Stimulated activated CD8-positive, alpha-beta memory T cell treated with anti-CD3 and anti-CD28 coated beads, Interleukin-2, amount 100 ng/mL, for 48 hours (primary cell): ENCODE results near the gene C16orf74.

Source experiments
- DNase-seq, 2 donors: peaks; one replicate each; pipeline ENCODE4 v3.0.0-alpha.2; 2020; ENCODE audit warnings: low read depth in 2 of 2

Gene C16orf74

GRCh38 chr16:85749771-85750145 lies 1.1 kb downstream of the C16orf74 start:
- no peak for DNase-seq

GRCh38 chr16:85746460-85747215 lies 4.3 kb downstream of the C16orf74 start:
- DNase-seq = no peak

- DNase-seq = no peak
These were observed 11.8 kb downstream of the C16orf74 start for GRCh38 chr16:85738923-85739715.

GRCh38 chr16:85736921-85737320 lies 14.0 kb downstream of the C16orf74 start:
- no peak for DNase-seq

- DNase-seq = no peak
These were observed 14.9 kb downstream of the C16orf74 start for GRCh38 chr16:85735946-85736345.

- no peak for DNase-seq
These were observed 15.7 kb downstream of the C16orf74 start for GRCh38 chr16:85735225-85735635.

- DNase-seq = no peak
These were observed 16.4 kb downstream of the C16orf74 start for GRCh38 chr16:85734311-85735017.

- DNase-seq = no peak
These were observed 17.1 kb downstream of the C16orf74 start for GRCh38 chr16:85733839-85734170.

- DNase-seq = no peak
These were observed 17.6 kb downstream of the C16orf74 start for GRCh38 chr16:85733155-85733838.

- no peak for DNase-seq
These were observed 19.7 kb downstream of the C16orf74 start for GRCh38 chr16:85731179-85731578.

GRCh38 chr16:85730186-85730465 lies 20.8 kb downstream of the C16orf74 start:
- no peak for DNase-seq

GRCh38 chr16:85729452-85730185 lies 21.3 kb downstream of the C16orf74 start:
- no peak for DNase-seq

GRCh38 chr16:85728879-85729278 lies 22.0 kb downstream of the C16orf74 start:
- no peak for DNase-seq

- DNase-seq = no peak
These were observed 26.0 kb downstream of the C16orf74 start for GRCh38 chr16:85724936-85725335.

GRCh38 chr16:85724126-85724879 lies 26.6 kb downstream of the C16orf74 start:
- no peak for DNase-seq

GRCh38 chr16:85722128-85722893 lies 28.6 kb downstream of the C16orf74 start:
- DNase-seq = no peak

- DNase-seq = no peak
These were observed 30.6 kb downstream of the C16orf74 start for GRCh38 chr16:85720302-85720637.

GRCh38 chr16:85719605-85720301 lies 31.1 kb downstream of the C16orf74 start:
- DNase-seq = no peak

- no peak for DNase-seq
These were observed 32.2 kb downstream of the C16orf74 start for GRCh38 chr16:85718682-85719081.

GRCh38 chr16:85718153-85718477 lies 32.8 kb downstream of the C16orf74 start:
- DNase-seq = no peak
